ENCODE data around the gene TOM1. TPM values are rescaled to one million over a fixed set of nuclear protein-coding genes. Genes with fewer than 3 reads are reported as not detected.

The TOM1 gene
- total and polyA plus RNA-seq, 2 of the 13 experiments (the other 11 are each of a cell fraction or from before 2014, with no cell fraction given): 30.8 to 87.3 TPM

DNA sequence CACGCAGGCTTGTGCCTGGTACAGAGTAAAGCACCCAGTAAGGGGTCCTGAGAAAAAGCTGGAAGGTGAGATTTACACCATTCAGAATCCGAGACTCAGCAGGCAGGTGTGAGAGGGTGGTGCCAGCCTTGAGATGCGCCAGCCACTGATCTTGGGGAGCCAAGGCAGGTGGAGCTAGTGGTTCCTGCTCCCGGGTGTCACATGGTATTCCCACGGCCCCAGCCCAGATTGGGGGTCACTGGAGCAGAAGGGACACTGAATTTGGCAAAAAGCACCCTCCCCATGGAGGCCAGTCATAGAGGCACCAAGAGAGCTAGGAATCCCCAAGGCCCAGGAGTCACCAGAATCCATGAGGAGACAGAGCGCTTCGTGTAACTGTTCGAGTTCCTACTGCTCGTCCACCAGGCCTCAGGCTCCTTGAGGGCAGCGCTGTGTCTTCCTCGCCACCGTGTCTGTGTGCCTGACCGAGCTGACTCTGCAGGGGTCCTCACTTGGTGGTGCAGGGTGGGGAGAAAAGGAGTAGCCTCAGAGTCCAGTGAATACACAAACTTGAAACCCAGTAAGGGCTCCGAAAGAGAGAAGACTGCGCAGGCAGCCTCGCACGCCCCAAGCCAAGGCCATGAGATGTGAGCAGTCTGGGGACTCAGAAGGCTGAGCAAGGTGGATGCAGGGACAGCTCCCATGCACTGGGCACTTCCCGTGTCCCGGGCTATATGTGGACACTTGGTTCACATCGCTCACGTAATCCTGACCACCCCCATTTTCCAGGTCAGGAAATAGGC, 28.2 kb downstream of the TOM1 start:
- ATAC-seq (peak; percentile 73), DNase-seq (ENCODE audit: low spot score) (no peak), FAIRE-seq (no peak)
- H4K20me1 ChIP-seq (ENCODE audit: insufficient read depth, low read length): no peaks in the 10 kb centered on the region
- H3K27ac ChIP-seq (ENCODE audit: extremely low read length, insufficient read depth, low read length): peak overlapping the region; percentile 92
- ChIA-PET CTCF (ENCODE audit: low intra/inter-chr PET ratio, low total read pairs) (no interaction called here), POLR2A (interaction anchor here (0.9 to 3.0 kb wide), 6 partner anchors 15 to 70 kb away, joined by 3 to 49 read pairs (median 10); partner anchors contain the start of gene TOM1)
- no peaks in the 10 kb centered on the region for H3K9me3 ChIP-seq (ENCODE audit: low read length)
- WGBS (ENCODE audit: low lambda C conversion rate): 80% methylated on average over 19 of the region's 21 CpGs
- no peak overlapping the region for H2AFZ ChIP-seq (ENCODE audit: low read length)
- in situ Hi-C loops (cut with HindIII; ENCODE audit: extremely low pct_ligation_motif_present, low pct_unique_long_range_greater_than_20kb): no loop called here
- peaks cover 38 to 63% of the 10 kb centered on the region in 2 experiments for H3K36me3 ChIP-seq (replicated peaks in 1 of 2; ENCODE audit: control insufficient read depth in 1 of 2, insufficient read depth in 2 of 2, low read length in 2 of 2)
- H3K4me2 ChIP-seq (ENCODE audit: low read depth, low read length): peak overlapping the region; percentile 57
- peaks cover 53% of the 10 kb centered on the region for H3K4me1 ChIP-seq (ENCODE audit: insufficient read depth, low read length)
- no peaks in the 10 kb centered on the region for H3K79me2 ChIP-seq (ENCODE audit: insufficient read depth, low read length)
- H3K9ac ChIP-seq (ENCODE audit: insufficient read depth, low read depth, low read length): peak overlapping the region; percentile 46
- H3K27me3 ChIP-seq (ENCODE audit: control insufficient read depth in 1 of 2, insufficient read depth in 2 of 2, low read length in 2 of 2): no peaks in the 10 kb centered on the region
- peak overlapping the region in 1 of 3 experiments; percentile 45; a peak in 2 of 6 replicates for H3K4me3 ChIP-seq (replicated peaks in 1 of 3; ENCODE audit: insufficient read depth in 1 of 3, low read depth in 2 of 3, low read length in 3 of 3)
- intact Hi-C loops (cut with micrococcal nuclease; ENCODE audit: unreplicated experiment): loop anchor here (1.0 to 5.0 kb wide), 3 partner anchors 16 to 71 kb away; partner anchors contain the start of gene HMGXB4
- BruUV-seq (replicated peaks): TSS peak; percentile 97
- TF ChIP-seq PRMT3 (CRISPR knock-in tag; IDR thresholded peaks at IDR 0.05; ENCODE audit: borderline replicate concordance, low read depth): no peak
- TF ChIP-seq NFE2L1 (CRISPR knock-in tag; IDR thresholded peaks at IDR 0.05; ENCODE audit: borderline replicate concordance): 0 out of 2 replicates have a peak, but pooled peaks have one; percentile 10
- TF ChIP-seq ZSCAN21 (CRISPR knock-in tag; IDR thresholded peaks at IDR 0.05; ENCODE audit: borderline replicate concordance): no peak
- TF ChIP-seq, protein P1, sequence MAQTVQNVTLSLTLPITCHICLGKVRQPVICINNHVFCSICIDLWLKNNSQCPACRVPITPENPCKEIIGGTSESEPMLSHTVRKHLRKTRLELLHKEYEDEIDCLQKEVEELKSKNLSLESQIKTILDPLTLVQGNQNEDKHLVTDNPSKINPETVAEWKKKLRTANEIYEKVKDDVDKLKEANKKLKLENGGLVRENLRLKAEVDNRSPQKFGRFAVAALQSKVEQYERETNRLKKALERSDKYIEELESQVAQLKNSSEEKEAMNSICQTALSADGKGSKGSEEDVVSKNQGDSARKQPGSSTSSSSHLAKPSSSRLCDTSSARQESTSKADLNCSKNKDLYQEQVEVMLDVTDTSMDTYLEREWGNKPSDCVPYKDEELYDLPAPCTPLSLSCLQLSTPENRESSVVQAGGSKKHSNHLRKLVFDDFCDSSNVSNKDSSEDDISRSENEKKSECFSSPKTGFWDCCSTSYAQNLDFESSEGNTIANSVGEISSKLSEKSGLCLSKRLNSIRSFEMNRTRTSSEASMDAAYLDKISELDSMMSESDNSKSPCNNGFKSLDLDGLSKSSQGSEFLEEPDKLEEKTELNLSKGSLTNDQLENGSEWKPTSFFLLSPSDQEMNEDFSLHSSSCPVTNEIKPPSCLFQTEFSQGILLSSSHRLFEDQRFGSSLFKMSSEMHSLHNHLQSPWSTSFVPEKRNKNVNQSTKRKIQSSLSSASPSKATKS (CRISPR knock-in tag; IDR thresholded peaks at IDR 0.05): no peak
- 0 out of 2 replicates have a peak, but pooled peaks have one; percentile 31 for TF ChIP-seq THAP7 (CRISPR knock-in tag; IDR thresholded peaks at IDR 0.05)
- no peak for TF ChIP-seq ZNF180 (CRISPR knock-in tag; IDR thresholded peaks at IDR 0.05; ENCODE audit: borderline replicate concordance, low read depth)
- no peak for TF ChIP-seq CBX1 (IDR thresholded peaks at IDR 0.05; ENCODE audit: low read depth)
- no peak for TF ChIP-seq MAZ (IDR thresholded peaks at IDR 0.05; ENCODE audit: borderline replicate concordance, low read depth, low read length)
- no peak for TF ChIP-seq MAZ (CRISPR knock-in tag; IDR thresholded peaks at IDR 0.05; ENCODE audit: low read depth)
- peak; percentile 59; the same call in 1 of the 2 replicates for TF ChIP-seq ZNF451 (CRISPR knock-in tag; IDR thresholded peaks at IDR 0.05)
- peak; percentile 17; the same call in 1 of the 2 replicates for TF ChIP-seq ATF5 (CRISPR knock-in tag; IDR thresholded peaks at IDR 0.05; ENCODE audit: low read depth)
- TF ChIP-seq ZC3H13 (CRISPR knock-in tag; IDR thresholded peaks at IDR 0.05): 0 out of 2 replicates have a peak, but pooled peaks have one; percentile 11
- TF ChIP-seq CBX5 (CRISPR knock-in tag; IDR thresholded peaks at IDR 0.05; ENCODE audit: borderline replicate concordance): no peak
- no peak for TF ChIP-seq TCF7L2 (IDR thresholded peaks at IDR 0.05; ENCODE audit: low read depth, low read length)
- TF ChIP-seq NCOA1 (CRISPR knock-in tag; IDR thresholded peaks at IDR 0.05): 0 out of 2 replicates have a peak, but pooled peaks have one; percentile 62
- peak; percentile 88; the same call in 1 of the 2 replicates for TF ChIP-seq TOPORS (CRISPR knock-in tag; IDR thresholded peaks at IDR 0.05)
- peak; percentile 35 for TF ChIP-seq ZNF883 (CRISPR knock-in tag; IDR thresholded peaks at IDR 0.05; ENCODE audit: not compliant biosample characterization)
- TF ChIP-seq TAF15 (IDR thresholded peaks at IDR 0.05; ENCODE audit: low read depth, low read length, poor library complexity, severe bottlenecking): no peak
- no peak for TF ChIP-seq ZNF292 (CRISPR knock-in tag; IDR thresholded peaks at IDR 0.05; ENCODE audit: borderline replicate concordance, low read depth)
